A673 (cell line): ENCODE results near the gene INPP4A.

Experiments
- CTCF ChIP-seq: fragments of 300-800, 200-600 bp; sonication (generic); conservative IDR thresholded peaks from 2 replicates; pipeline ENCODE4 v1.5.1; 2017; ENCODE audit warnings: low read depth, mild to moderate bottlenecking, antibody characterized with exemption, low read length, moderate library complexity, mixed read lengths
- EZH2 ChIP-seq: fragments of 200-600 bp; sonication (generic); IDR thresholded peaks from 2 replicates; pipeline ENCODE4 v1.6.1; 2017; ENCODE audit warnings: borderline replicate concordance, low read depth, mild to moderate bottlenecking, mixed read lengths, antibody characterized with exemption, low read length; ENCODE audit not compliant: poor library complexity, severe bottlenecking

GRCh38 chr2:98558852-98559530 lies 114.3 kb downstream of the INPP4A start:
- TF ChIP-seq EZH2 (no peak), CTCF (no peak)
